ENCODE results near the gene ZNF487. TPM values are rescaled to one million over a fixed set of nuclear protein-coding genes. Genes with fewer than 3 reads are reported as not detected.
A peak's percentile ranks its signal among the peaks of the same experiment; 100 is the strongest.
"Not testable (repeated sequence)": the region's sequence is repeated elsewhere in the genome, so short reads cannot be mapped to it uniquely, and the experiment has no call there.

ZNF487 gene
- total RNA-seq, 6 donors from 2014 or later, result 4.5 to 25.0 (median 11.0) TPM

DNA sequence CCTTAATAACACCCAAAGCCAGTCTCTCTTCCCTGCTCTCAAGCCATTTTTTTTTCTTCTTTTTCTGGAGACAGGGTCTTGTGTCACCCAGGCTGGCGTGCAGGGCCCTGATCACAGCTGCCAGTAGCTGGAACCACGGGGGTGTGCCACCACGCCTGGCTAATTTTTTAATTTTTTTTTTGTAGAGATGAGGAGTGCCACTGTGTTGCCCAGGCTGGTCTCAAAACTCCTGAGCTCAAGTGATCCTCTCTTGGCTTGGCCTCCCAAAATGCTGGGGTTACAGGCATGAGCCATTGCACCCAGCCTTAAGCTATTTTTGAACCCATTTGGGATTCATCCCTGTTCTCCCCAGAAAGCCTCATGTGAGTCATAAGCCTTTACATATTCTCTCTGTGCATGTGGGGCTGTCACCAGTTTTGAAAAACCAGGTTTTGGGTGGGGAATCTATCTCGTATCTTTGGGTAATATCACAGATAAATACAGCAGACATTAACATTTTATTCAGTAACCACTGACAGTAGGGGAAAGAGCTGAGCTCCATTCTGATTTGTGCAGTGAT lies 15.5 kb downstream of the ZNF487 start:
- H3K4me1 ChIP-seq, result peaks cover 17 to 26% (median 19%) of the 10 kb centered on the region in 4 donors

DNA sequence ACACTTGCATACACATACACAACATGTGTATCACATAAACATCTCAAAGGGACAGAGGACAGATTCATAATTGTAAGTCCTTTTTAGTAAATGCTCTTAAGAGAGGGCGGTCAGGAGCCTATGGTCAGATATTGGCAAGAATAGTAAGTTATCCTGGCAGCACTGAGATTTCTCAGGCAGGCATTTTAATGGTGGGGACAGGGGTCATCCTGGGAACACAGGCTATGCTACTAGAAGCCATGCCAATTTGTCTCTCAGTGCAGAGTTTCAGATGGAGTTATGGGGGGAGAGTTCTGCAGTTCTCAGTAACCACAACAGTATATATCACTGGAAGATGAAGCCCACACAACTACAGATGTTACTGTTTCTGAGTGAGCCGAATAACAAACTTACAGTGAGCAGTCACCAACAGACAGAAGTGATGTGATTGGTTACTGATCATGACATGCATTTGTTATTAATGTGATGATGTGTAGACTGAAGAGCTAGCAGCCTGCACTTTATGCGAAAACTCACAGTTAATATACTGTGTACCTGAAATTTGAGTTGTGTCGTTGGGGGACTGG lies 16.4 kb downstream of the ZNF487 start:
- no peak overlapping the region for H3K4me3 ChIP-seq
- 80 to 82% methylated on average over 4 of the region's 4 CpGs for WGBS, 2 donors
- ATAC-seq (ENCODE audit: low FRiP score in 2 of 2) (no peak), DNase-seq (no peak)
- peaks cover 17 to 26% (median 19%) of the 10 kb centered on the region in 4 donors for H3K4me1 ChIP-seq
- H3K36me3 ChIP-seq, result no peaks in the 10 kb centered on the region
- no peak overlapping the region for H3K27ac ChIP-seq
- TF ChIP-seq EP300 (IDR thresholded peaks at IDR 0.05) (no peak), POLR2AphosphoS5 (IDR thresholded peaks at IDR 0.05) (no peak), CTCF (IDR thresholded peaks at IDR 0.05) (no peak), POLR2A (IDR thresholded peaks at IDR 0.05) (no peak)
- no peaks in the 10 kb centered on the region for H3K9me3 ChIP-seq
- no peaks in the 10 kb centered on the region for H3K27me3 ChIP-seq

More for the DNA sequence above, 15.5 kb downstream of the ZNF487 start:
- ATAC-seq (ENCODE audit: low FRiP score in 2 of 2) (no peak), DNase-seq (no peak)
- peak overlapping the region; percentile 7 to 56 (median 48) for H3K27ac ChIP-seq
- no peaks in the 10 kb centered on the region for H3K9me3 ChIP-seq
- TF ChIP-seq POLR2A (IDR thresholded peaks at IDR 0.05), result no peak
- no peak for TF ChIP-seq POLR2AphosphoS5 (IDR thresholded peaks at IDR 0.05)
- no peak for TF ChIP-seq CTCF (IDR thresholded peaks at IDR 0.05)
- TF ChIP-seq EP300 (IDR thresholded peaks at IDR 0.05), result no peak
- no peaks in the 10 kb centered on the region for H3K27me3 ChIP-seq
- H3K4me3 ChIP-seq, result no peak overlapping the region
- WGBS, 2 donors, result 57 to 63% methylated on average over 4 of the region's 4 CpGs
- no peaks in the 10 kb centered on the region for H3K36me3 ChIP-seq

GRCh38 chr10:43454025-43454424 lies 17.1 kb downstream of the ZNF487 start:
- not testable (repeated sequence) for H3K4me3 ChIP-seq; H3K9me3 ChIP-seq; DNase-seq; H3K27me3 ChIP-seq; ATAC-seq (ENCODE audit: low FRiP score in 2 of 2); H3K36me3 ChIP-seq
- H3K4me1 ChIP-seq, result peaks cover 17 to 26% (median 19%) of the 10 kb centered on the region in 4 donors
- H3K27ac ChIP-seq, result peak overlapping the region in 2 of 4 donors; percentile 86 to 92
- 84 to 93% methylated on average over 9 of the region's 9 CpGs for WGBS, 2 donors

DNA sequence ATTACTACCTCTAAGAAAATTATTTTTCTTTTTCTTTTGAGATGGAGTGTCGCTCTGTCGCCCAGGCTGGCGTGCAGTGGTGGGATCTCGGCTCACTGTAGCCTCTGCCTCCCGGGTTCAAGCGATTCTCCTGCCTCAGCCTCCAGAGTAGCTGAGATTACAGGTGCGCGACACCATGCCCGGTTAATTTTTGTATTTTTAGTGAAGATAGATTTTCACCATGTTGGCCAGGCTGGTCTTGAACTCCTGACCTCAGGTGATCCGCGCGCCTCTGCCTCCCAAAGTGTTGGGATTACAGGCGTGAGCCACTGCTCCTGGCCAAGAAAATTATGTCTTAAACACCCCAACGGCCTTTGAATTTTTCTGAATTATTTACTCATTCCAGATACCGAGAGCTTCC lies 19.6 kb downstream of the ZNF487 start:
- not testable (repeated sequence) for H3K36me3 ChIP-seq; DNase-seq; H3K9me3 ChIP-seq; ATAC-seq (ENCODE audit: low FRiP score in 2 of 2); H3K27me3 ChIP-seq
- 94 to 97% methylated on average over 15 of the region's 15 CpGs for WGBS, 2 donors
- Histone ChIP-seq H3K27ac (peak overlapping the region; percentile 86 to 92 (median 88)), H3K4me3 (peak overlapping the region in 1 of 4 donors; percentile 58), H3K4me1 (peaks cover 16 to 25% (median 18%) of the 10 kb centered on the region in 4 donors)

DNA sequence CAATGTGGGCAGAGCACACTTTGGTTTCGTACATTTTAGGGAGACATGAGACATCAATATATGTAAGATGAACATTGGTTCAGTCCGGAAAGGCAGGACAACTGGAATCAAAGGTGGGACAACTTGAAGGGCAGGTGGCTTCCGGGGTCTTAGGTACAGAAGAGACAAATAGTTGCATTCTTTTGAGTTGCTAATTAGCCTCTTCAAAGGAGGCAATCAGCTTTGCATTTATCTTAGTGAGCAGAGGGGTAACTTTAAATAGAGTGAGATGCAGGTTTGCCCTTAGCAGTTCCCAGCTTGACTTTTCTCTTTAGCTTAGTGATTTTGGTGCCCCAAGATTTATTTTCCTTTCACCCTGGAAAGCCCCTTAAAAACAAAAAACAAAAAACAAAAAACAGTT lies 21.3 kb downstream of the ZNF487 start:
- ATAC-seq (ENCODE audit: low FRiP score in 2 of 2), result no peak
- Histone ChIP-seq H3K4me1 (peaks cover 13 to 16% (median 14%) of the 10 kb centered on the region in 4 donors), H3K27me3 (no peaks in the 10 kb centered on the region), H3K4me3 (no peak overlapping the region), H3K9me3 (no peaks in the 10 kb centered on the region), H3K27ac (no peak overlapping the region), H3K36me3 (no peaks in the 10 kb centered on the region)
- no peak for TF ChIP-seq EP300 (IDR thresholded peaks at IDR 0.05)
- TF ChIP-seq POLR2AphosphoS5 (IDR thresholded peaks at IDR 0.05), result no peak
- TF ChIP-seq CTCF (IDR thresholded peaks at IDR 0.05), result no peak
- no peak for TF ChIP-seq POLR2A (IDR thresholded peaks at IDR 0.05)
- DNase-seq, result no peak
- 72 to 87% methylated on average over 3 of the region's 3 CpGs for WGBS, 2 donors

DNA sequence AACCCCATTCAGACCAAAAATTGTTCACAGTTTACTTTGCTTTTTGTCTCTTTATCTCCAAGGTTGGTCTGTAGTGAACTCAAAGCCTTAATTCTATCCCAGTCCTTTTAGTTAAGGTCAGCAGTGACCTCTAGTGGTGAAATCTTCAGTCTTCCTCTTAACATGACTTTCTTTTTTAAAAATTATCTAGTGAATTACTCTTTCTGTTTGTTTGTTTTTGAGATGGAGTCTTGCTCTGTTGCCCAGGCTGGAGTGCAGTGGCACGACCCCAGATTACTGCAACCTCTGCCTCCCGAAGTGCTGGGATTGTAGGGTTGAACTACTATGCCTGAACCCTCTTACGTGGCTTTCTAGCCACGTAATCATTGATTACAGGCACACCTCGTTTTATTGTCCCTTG lies 25.0 kb downstream of the ZNF487 start:
- Histone ChIP-seq H3K9me3 (no peaks in the 10 kb centered on the region), H3K4me1 (peaks cover 0 to 4% (median 0%) of the 10 kb centered on the region in 4 donors), H3K4me3 (no peak overlapping the region), H3K36me3 (no peaks in the 10 kb centered on the region), H3K27me3 (no peaks in the 10 kb centered on the region), H3K27ac (no peak overlapping the region)
- DNase-seq (no peak), ATAC-seq (ENCODE audit: low FRiP score in 2 of 2) (peak; percentile 49 to 87)
- TF ChIP-seq CTCF (IDR thresholded peaks at IDR 0.05), result peak; percentile 43 to 68 (median 54)
- TF ChIP-seq POLR2A (IDR thresholded peaks at IDR 0.05), result no peak
- TF ChIP-seq POLR2AphosphoS5 (IDR thresholded peaks at IDR 0.05), result no peak
- no peak for TF ChIP-seq EP300 (IDR thresholded peaks at IDR 0.05)
- WGBS, 2 donors, result 48 to 49% methylated on average over 5 of the region's 5 CpGs

DNA sequence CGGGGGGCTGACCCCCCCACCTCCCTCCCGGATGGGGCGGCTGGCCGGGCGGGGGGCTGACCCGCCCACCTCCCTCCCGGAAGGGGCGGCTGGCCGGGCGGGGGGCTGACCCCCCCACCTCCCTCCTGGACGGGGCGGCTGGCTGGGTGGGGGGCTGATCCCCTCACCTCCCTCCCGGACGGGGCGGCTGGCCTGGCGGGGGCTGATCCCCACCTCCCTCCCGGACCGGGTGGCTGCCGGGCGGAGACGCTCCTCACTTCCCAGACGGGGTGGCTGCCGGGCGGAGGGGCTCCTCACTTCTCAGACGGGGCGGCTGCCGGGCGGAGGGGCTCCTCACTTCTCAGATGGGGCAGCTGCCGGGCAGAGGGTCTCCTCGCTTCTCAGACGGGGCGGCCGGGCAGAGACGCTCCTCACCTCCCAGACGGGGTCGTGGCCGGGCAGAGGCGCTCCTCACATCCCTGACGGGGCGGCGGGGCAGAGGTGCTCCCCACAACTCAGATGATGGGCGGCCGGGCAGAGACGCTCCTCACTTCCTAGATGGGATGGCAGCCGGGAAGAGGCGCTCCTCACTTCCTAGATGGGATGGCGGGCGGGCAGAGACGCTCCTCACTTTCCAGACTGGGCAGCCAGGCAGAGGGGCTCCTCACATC lies 28.3 kb downstream of the ZNF487 start:
- not testable (repeated sequence) for ATAC-seq (ENCODE audit: low FRiP score in 2 of 2); H3K27ac ChIP-seq; H3K27me3 ChIP-seq; H3K4me3 ChIP-seq; H3K36me3 ChIP-seq; H3K9me3 ChIP-seq; H3K4me1 ChIP-seq
- WGBS, 2 donors, result 97% methylated on average over 20 of the region's 49 CpGs; no CpG with 5 or more reads in 1 of the 2 donors
- DNase-seq, result peak in 1 of 2 donors; percentile 78

DNA sequence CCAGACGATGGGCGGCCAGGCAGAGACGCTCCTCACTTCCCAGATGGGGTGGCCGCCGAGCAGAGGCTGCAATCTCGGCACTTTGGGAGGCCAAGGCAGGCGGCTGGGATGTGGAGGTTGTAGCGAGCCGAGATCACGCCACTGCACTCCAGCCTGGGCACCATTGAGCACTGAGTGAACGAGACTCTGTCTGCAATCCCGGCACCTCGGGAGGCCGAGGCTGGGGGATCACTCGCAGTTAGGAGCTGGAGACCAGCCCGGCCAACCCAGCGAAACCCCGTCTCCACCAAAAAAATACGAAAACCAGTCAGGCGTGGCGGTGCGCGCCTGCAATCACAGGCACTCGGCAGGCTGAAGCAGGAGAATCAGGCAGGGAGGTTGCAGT lies 28.8 kb downstream of the ZNF487 start:
- peak in 1 of 2 donors; percentile 69 for DNase-seq
- ATAC-seq (ENCODE audit: low FRiP score in 2 of 2); H3K27me3 ChIP-seq; H3K9me3 ChIP-seq; H3K27ac ChIP-seq; H3K4me3 ChIP-seq; H3K4me1 ChIP-seq; H3K36me3 ChIP-seq: not testable (repeated sequence)
- 98% methylated on average over 24 of the region's 24 CpGs; no CpG with 5 or more reads in 1 of the 2 donors for WGBS, 2 donors

Data from upper lobe of left lung (tissue), 6 donors.